ENCODE results near the gene DNAAF2.

Gene DNAAF2

GRCh38 chr14:49614196-49614595 lies 20.8 kb downstream of the DNAAF2 start:
- no peak for TF ChIP-seq CTCF (IDR thresholded peaks at IDR 0.05; ENCODE audit: low read depth, low read length)
- H3K4me3 ChIP-seq (ENCODE audit: low read depth, low read length): no peak overlapping the region
- no peak for DNase-seq (ENCODE audit: low read depth, low spot score)
- in situ Hi-C loops (cut with HindIII; ENCODE audit: low sequenced_read_pairs): no loop called here

DNA sequence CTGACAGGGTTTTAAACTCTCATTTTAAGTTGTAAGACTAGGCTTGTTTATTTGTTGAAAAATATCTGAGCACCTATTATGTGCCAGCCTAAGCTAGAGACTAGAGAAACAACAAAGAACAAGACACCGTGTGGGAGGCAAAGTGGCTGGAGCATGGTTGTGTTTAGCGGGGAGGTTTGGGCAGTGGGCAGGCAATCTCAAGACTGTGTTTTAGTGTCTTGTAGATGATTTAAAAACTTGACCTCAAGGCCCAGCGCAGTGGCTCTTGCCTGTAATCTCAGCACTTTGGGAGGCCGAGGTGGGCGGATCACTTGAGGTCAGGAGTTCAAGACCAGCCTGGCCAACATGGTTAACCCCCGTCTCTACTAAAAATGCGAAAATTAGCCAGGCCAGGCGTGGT lies 22.4 kb downstream of the DNAAF2 start:
- DNase-seq (ENCODE audit: low read depth, low spot score): no peak
- TF ChIP-seq CTCF (IDR thresholded peaks at IDR 0.05; ENCODE audit: low read depth, low read length): no peak
- in situ Hi-C loops (cut with HindIII; ENCODE audit: low sequenced_read_pairs): no loop called here
- H3K4me3 ChIP-seq (ENCODE audit: low read depth, low read length): no peak overlapping the region

DNA sequence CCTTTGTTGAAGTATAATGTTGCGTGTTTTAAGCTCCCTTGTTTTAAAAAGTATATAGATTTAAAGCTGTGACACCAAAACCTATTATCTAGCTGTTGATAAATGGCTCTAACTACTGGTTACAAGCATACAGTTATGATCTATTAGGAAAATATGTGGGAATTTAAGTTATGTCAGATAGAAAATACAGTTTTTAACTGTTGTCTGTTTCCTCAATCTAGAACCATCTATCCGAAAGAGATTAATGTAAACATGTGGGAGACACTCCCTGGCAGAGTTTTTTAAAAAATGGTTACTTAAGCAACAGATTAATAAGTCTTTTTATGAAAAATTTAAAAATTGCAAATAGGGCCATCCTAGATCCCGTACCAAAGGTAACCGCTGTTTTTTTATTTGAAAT lies 22.8 kb downstream of the DNAAF2 start:
- in situ Hi-C loops (cut with HindIII; ENCODE audit: low sequenced_read_pairs): no loop called here
- no peak overlapping the region for H3K4me3 ChIP-seq (ENCODE audit: low read depth, low read length)
- no peak for TF ChIP-seq CTCF (IDR thresholded peaks at IDR 0.05; ENCODE audit: low read depth, low read length)
- DNase-seq (ENCODE audit: low read depth, low spot score): no peak

GRCh38 chr14:49607583-49607982 lies 27.5 kb downstream of the DNAAF2 start:
- no peak for DNase-seq (ENCODE audit: low read depth, low spot score)
- no peak overlapping the region for H3K4me3 ChIP-seq (ENCODE audit: low read depth, low read length)
- TF ChIP-seq CTCF (IDR thresholded peaks at IDR 0.05; ENCODE audit: low read depth, low read length): no peak
- in situ Hi-C loops (cut with HindIII; ENCODE audit: low sequenced_read_pairs): no loop called here

GRCh38 chr14:49598485-49599300 lies 36.4 kb downstream of the DNAAF2 start, which contains the start of gene LRR1:
Gene LRR1 (plus strand): TSS chr14:49598940. CDS start chr14:49599021, 81 bp downstream.
- peak within 1 kb of the TSS; percentile 88 for H3K4me3 ChIP-seq (ENCODE audit: low read depth, low read length)
- TF ChIP-seq CTCF (IDR thresholded peaks at IDR 0.05; ENCODE audit: low read depth, low read length): no peak
- peak; percentile 88 for DNase-seq (ENCODE audit: low read depth, low spot score)
- in situ Hi-C loops (cut with HindIII; ENCODE audit: low sequenced_read_pairs): no loop called here

- TF ChIP-seq CTCF (IDR thresholded peaks at IDR 0.05; ENCODE audit: low read depth, low read length): no peak
- no peak for DNase-seq (ENCODE audit: low read depth, low spot score)
- peak overlapping the region; percentile 88 for H3K4me3 ChIP-seq (ENCODE audit: low read depth, low read length)
- in situ Hi-C loops (cut with HindIII; ENCODE audit: low sequenced_read_pairs): no loop called here
Measured at GRCh38 chr14:49598189-49598484, 36.9 kb downstream of the DNAAF2 start.

Data from astrocyte of the spinal cord (primary cell).